SK-N-MC (cell line): ENCODE data around the gene CPLX1.

Experiments used
- EZH2 ChIP-seq: fragments of 200-600 bp; sonication (generic); IDR thresholded peaks from one replicate; pipeline ENCODE4 v1.6.1; 2017; ENCODE audit warnings: antibody characterized with exemption
- FOXP2 ChIP-seq: optimal IDR thresholded peaks from 2 replicates; pipeline ENCODE3; 2011; ENCODE audit warnings: mild to moderate bottlenecking, moderate library complexity; ENCODE audit not compliant: insufficient read depth; ENCODE audit errors: extremely low read length, control extremely low read depth
- POLR2AphosphoS5 ChIP-seq: IDR thresholded peaks from 2 replicates; pipeline ENCODE4 v1.6.1; 2012; ENCODE audit warnings: mild to moderate bottlenecking, low read depth, low read length, borderline replicate concordance

DNA sequence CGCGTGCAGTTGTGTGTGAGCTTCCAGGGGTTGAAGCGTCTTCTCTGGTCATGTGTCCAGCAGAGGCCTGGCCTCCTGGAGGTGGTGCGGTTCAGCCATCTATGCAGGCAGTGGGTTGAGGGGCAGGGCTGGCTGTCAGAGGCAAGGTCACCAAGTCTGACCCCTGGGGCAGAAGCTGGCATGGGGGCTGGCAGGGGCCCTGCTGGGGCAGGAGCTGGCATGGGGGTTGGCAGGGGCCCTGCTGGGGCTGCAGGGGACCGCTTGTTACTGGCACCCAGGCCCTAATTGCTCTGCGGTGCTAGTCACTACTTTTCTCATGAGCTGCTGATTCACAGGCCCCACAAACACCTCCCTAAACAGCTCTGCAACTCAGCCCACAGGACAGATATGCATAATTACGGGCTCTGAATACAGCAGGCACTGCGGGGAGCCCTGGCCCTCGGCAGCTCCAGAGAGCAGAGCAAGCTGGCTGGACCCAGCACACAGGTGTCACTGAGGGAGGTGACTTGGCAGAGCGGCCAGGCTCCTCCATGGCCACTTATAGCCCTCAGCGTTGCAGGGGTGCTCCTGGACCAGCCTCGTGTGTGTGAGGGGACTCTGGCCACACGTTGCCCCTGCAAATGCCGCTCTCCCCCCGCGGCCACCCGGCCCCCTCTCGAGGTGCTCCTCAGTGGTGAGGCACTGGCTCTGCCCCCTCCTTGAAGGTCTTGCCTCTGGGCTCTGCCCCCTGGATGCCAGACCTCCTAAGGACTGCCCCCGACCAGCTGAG lies 32.7 kb downstream of the CPLX1 start:
- no peak for TF ChIP-seq EZH2
- no peak for TF ChIP-seq FOXP2
- no peak for TF ChIP-seq POLR2AphosphoS5
